SH-SY5Y (cell line): ENCODE measurements around the gene GIMAP8.

ENCODE experiments used
- GATA2 ChIP-seq: IDR thresholded peaks from 2 replicates; pipeline ENCODE4 v1.6.1; 2011; ENCODE audit warnings: mild to moderate bottlenecking, low read depth, low read length
- GATA3 ChIP-seq: IDR thresholded peaks from 2 replicates; pipeline ENCODE4 v1.6.1; 2011; ENCODE audit warnings: low read depth, mild to moderate bottlenecking, low read length, moderate library complexity

The GIMAP8 gene

GRCh38 chr7:150408393-150409299 is 41.8 kb upstream of the GIMAP8 start:
- TF ChIP-seq GATA3 (no peak), GATA2 (no peak)

GRCh38 chr7:150409300-150410030 is 41.0 kb upstream of the GIMAP8 start:
- TF ChIP-seq GATA3: no peak
- TF ChIP-seq GATA2: no peak

- TF ChIP-seq GATA2: no peak
These were observed 40.3 kb upstream of the GIMAP8 start for GRCh38 chr7:150410131-150410530.

- TF ChIP-seq GATA3 (no peak), GATA2 (no peak)
These were observed 39.6 kb upstream of the GIMAP8 start for GRCh38 chr7:150410680-150411346.

GRCh38 chr7:150411606-150412005 is 38.8 kb upstream of the GIMAP8 start:
- TF ChIP-seq GATA3: no peak
- no peak for TF ChIP-seq GATA2

GRCh38 chr7:150412016-150412415 is 38.4 kb upstream of the GIMAP8 start:
- TF ChIP-seq GATA3 (no peak), GATA2 (no peak)

- no peak for TF ChIP-seq GATA2
- no peak for TF ChIP-seq GATA3
These were observed 37.6 kb upstream of the GIMAP8 start for GRCh38 chr7:150412518-150413488.

GRCh38 chr7:150413640-150414081 is 36.8 kb upstream of the GIMAP8 start:
- TF ChIP-seq GATA2 (no peak), GATA3 (no peak)

GRCh38 chr7:150415161-150416153 is 35.0 kb upstream of the GIMAP8 start:
- TF ChIP-seq GATA2: no peak
- no peak for TF ChIP-seq GATA3

- TF ChIP-seq GATA2: no peak
- no peak for TF ChIP-seq GATA3
These were observed 33.2 kb upstream of the GIMAP8 start for GRCh38 chr7:150417239-150417638.

- no peak for TF ChIP-seq GATA2
These were observed 32.6 kb upstream of the GIMAP8 start for GRCh38 chr7:150417863-150418262.

- no peak for TF ChIP-seq GATA3
- TF ChIP-seq GATA2: no peak
These were observed 30.2 kb upstream of the GIMAP8 start for GRCh38 chr7:150420242-150420641.

GRCh38 chr7:150420987-150421674 is 29.3 kb upstream of the GIMAP8 start:
- TF ChIP-seq GATA3 (no peak), GATA2 (no peak)
